Measurements from ENCODE around the gene FGF4.

Gene FGF4

DNA sequence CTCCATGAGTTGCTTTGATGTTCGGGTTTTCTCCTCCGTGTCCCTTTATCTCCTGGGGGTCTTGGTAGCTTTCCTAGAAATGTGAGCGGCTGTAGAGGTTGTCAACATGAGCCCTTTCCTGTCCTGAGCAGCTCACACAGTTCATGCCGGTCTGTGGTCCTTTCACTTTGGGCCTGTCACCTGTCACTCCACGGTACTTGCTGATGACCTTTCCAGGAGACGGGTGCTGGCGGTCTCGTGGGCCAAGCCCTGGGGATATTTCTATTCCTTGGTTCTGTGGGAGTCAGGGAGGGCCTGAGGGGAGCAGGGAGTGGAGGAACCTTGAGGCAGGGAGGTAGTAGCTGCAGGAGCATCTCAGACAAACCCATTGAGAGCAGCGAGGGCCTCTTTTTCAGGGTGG is 20.9 kb upstream of the FGF4 start:
- no peak for DNase-seq (ENCODE audit: low read depth, low spot score)
- in situ Hi-C loops (cut with HindIII; ENCODE audit: low sequenced_read_pairs): no loop called here
- TF ChIP-seq, protein P1, sequence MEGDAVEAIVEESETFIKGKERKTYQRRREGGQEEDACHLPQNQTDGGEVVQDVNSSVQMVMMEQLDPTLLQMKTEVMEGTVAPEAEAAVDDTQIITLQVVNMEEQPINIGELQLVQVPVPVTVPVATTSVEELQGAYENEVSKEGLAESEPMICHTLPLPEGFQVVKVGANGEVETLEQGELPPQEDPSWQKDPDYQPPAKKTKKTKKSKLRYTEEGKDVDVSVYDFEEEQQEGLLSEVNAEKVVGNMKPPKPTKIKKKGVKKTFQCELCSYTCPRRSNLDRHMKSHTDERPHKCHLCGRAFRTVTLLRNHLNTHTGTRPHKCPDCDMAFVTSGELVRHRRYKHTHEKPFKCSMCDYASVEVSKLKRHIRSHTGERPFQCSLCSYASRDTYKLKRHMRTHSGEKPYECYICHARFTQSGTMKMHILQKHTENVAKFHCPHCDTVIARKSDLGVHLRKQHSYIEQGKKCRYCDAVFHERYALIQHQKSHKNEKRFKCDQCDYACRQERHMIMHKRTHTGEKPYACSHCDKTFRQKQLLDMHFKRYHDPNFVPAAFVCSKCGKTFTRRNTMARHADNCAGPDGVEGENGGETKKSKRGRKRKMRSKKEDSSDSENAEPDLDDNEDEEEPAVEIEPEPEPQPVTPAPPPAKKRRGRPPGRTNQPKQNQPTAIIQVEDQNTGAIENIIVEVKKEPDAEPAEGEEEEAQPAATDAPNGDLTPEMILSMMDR (IDR thresholded peaks at IDR 0.05; ENCODE audit: low read depth, low read length): no peak
- H3K4me3 ChIP-seq (ENCODE audit: low read depth, low read length): no peak overlapping the region

DNA sequence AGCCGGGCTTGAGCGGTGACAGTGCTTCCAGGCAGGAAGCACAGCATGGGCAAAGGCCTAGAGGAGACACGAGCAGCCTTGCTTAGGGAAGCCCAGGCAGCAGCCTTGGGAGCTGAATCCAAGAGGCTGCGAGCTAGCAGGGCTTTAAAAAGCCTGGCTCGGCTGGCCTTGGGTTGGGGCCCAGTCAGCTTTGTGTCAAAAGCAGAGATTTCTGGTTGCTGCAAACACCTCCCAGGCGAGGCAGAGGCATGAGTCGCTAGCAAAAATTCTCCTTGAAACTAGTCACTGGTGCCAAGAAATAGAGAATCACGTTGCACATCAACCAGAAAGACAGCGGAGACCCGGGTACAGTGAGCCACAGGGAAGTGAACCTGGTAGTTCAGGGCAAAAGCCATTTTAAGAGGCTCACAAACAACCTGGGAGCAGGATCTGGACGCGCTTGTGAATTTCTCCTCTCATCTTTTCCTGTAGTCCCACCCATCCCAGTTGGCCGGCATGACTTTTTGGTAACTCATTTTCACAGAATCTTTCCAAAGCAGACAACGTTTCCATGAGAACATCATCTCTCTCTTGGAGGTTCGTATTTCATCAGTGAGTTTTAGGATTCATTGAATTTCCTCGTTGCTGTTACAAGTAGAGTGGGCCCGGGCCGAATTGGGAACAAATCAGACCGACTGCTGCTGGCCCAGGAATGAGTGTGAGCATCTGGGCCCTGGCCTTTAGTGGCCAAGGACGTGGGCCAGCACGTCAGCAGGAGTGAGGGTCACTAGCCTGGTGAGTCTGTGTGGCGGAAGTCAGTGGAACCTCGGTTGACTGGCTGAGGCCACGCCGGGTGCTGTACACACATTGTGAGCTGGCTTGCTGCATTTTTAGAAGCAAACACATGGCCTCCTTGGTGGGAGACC is 16.4 kb upstream of the FGF4 start:
- no peak overlapping the region for H3K4me3 ChIP-seq (ENCODE audit: low read depth, low read length)
- in situ Hi-C loops (cut with HindIII; ENCODE audit: low sequenced_read_pairs): no loop called here
- peak; percentile 46 for DNase-seq (ENCODE audit: low read depth, low spot score)
- TF ChIP-seq, protein P1 (IDR thresholded peaks at IDR 0.05; ENCODE audit: low read depth, low read length): no peak

DNA sequence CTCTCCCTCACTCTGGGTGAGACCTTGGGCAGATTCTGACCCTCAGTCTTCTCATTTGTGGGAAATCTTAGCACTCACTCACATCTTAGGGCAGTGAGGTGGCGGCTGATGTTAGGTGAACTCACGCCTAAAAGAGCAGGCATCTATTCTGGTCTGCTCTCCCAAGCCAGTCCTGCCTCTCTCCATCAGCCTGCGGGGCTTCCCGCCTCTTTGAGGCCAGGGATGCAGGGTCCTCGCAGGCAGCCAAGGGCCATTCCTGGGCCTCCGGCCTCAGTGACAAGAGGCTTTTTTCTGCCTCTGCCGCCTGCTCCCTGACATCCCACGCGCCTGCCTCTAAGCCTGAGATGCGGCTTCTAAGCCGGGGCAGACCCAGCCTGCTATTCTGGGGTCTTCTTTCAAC is 13.8 kb upstream of the FGF4 start:
- H3K4me3 ChIP-seq (ENCODE audit: low read depth, low read length): no peak overlapping the region
- TF ChIP-seq, protein P1 (IDR thresholded peaks at IDR 0.05; ENCODE audit: low read depth, low read length): no peak
- no peak for DNase-seq (ENCODE audit: low read depth, low spot score)
- in situ Hi-C loops (cut with HindIII; ENCODE audit: low sequenced_read_pairs): no loop called here

DNA sequence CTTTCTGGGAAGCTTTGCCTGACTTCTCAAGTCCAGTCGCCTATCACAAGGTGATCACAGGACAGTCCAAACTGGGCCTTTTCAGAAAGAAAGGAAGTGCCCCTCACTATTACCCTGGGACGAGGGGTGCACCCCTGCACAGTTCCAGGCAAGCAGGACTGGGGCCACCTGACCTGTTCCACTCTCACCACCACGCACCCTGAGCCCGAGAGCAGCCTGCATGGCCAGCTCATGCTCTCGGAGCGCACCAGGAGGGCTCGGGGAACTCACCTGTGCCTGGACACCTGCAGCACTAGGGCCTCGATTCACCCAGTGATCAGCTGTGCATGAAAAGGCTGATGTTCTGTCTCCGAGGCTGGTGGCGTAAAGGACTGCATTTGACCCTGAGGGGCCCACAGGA is 12.8 kb upstream of the FGF4 start:
- in situ Hi-C loops (cut with HindIII; ENCODE audit: low sequenced_read_pairs): no loop called here
- TF ChIP-seq, protein P1 (IDR thresholded peaks at IDR 0.05; ENCODE audit: low read depth, low read length): no peak
- H3K4me3 ChIP-seq (ENCODE audit: low read depth, low read length): no peak overlapping the region
- DNase-seq (ENCODE audit: low read depth, low spot score): no peak

DNA sequence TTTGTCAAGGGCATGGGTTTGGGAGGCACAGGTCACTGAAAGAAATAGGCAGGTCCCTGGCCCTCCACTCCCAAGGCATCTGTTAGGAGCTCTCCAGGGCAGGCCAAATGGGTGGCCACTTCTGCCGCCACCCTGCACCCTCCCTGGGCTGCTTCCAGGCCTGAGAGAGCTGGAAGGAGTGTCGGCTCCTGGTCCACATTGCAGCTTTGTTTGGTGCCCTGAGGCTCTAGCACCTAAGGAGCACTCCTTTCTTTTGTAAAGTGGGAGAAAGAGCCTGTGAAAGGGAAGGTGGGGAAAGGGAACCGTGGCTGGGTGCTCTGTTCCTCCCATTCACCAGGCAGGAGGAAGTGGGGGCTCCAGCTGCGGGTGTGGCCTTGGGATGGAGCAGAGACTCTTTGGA is 12.3 kb upstream of the FGF4 start:
- in situ Hi-C loops (cut with HindIII; ENCODE audit: low sequenced_read_pairs): no loop called here
- TF ChIP-seq, protein P1 (IDR thresholded peaks at IDR 0.05; ENCODE audit: low read depth, low read length): no peak
- DNase-seq (ENCODE audit: low read depth, low spot score): no peak
- H3K4me3 ChIP-seq (ENCODE audit: low read depth, low read length): no peak overlapping the region

DNA sequence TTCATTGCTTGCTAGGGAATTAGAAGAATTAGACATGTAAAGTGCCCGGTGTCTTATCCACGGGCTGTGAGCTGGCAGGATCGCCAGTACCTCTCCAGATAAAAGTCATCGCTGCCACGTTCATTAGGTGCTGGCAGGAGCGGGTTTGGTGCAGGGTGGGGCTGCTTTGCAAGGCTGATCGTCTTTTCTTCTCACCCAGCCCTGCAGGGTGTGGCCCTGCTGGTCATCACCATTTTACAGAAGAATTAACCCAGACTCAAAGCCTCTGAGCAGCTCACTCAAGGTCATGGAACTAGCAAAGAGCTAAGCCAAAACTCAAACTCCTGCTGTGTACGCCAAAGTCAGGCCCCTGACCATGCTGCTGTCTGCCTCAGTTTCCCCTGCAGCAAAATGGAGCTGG is 6.1 kb upstream of the FGF4 start:
- in situ Hi-C loops (cut with HindIII; ENCODE audit: low sequenced_read_pairs): no loop called here
- H3K4me3 ChIP-seq (ENCODE audit: low read depth, low read length): no peak overlapping the region
- TF ChIP-seq, protein P1 (IDR thresholded peaks at IDR 0.05; ENCODE audit: low read depth, low read length): no peak
- no peak for DNase-seq (ENCODE audit: low read depth, low spot score)
